Mucosa of descending colon (tissue), 3 donors: Measurements from ENCODE around the gene DTX4. TPM values are rescaled to one million over a fixed set of nuclear protein-coding genes. Genes with fewer than 3 reads are reported as not detected.
A peak's percentile ranks its signal among the peaks of the same experiment; 100 is the strongest.

ENCODE experiments used
- ATAC-seq: fragments of 200-7000 bp; cut with Tn5 transposase; one replicate; pipeline ENCODE4 v1.9.1; 2020; ENCODE audit warnings: mild to moderate bottlenecking, moderate library complexity
- DNase-seq, 3 donors: peaks; one replicate each; pipeline ENCODE4 v3.0.0-alpha.2; 2020
- H3K36me3 ChIP-seq: fragments of 200-600 bp; one replicate; pipeline ENCODE4 v1.8.0; 2021; ENCODE audit warnings: low read depth, mild to moderate bottlenecking
- H3K4me1 ChIP-seq: fragments of 200-600 bp; one replicate; pipeline ENCODE4 v1.8.0; 2021; ENCODE audit warnings: low read depth, mild to moderate bottlenecking
- H3K4me3 ChIP-seq: fragments of 200-600 bp; one replicate; pipeline ENCODE4 v1.8.0; 2021; ENCODE audit warnings: mild to moderate bottlenecking
- H3K9me3 ChIP-seq: fragments of 200-600 bp; one replicate; pipeline ENCODE4 v1.8.0; 2021; ENCODE audit warnings: mild to moderate bottlenecking
- CTCF ChIP-seq: fragments of 200-600 bp; IDR thresholded peaks from one replicate; pipeline ENCODE4 v1.8.0; 2022; ENCODE audit warnings: antibody characterized with exemption, mild to moderate bottlenecking
- intact Hi-C, 2 donors: fragments of 100-400 bp; cut with DNase I in 1 of 2; cut with micrococcal nuclease in 1 of 2; formaldehyde crosslinking; loops; one replicate each; pipeline versions ENCODE4 v1.11.0 to v1.11.1; 2022; cut with DNase I, micrococcal nuclease
- total RNA-seq, 3 donors: library from RNA; stranded (reverse); fragmentation: NEBNext Ultra II Directional in 2 of 3; extraction: Animal tissue kit (Norgen Biotek cat#: 25700) in 2 of 3; gene quantifications; one replicate each; pipeline versions ENCODE4 v1.2.1 to v1.2.4, GENCODE V29; 2021 to 2023
- donor health status: DM: no; HTN: no; CAD: no; lungs with moderate emphysema.
- donor health status: DM: no; HTN: no; CAD: no.
- donor health status: DM: no; HTN: yes; CAD: no.

DTX4 gene
- total RNA-seq, 3 donors from 2014 or later: 37.4 to 95.7 (median 53.8) TPM

- TF ChIP-seq CTCF: no peak
- peak; percentile 74 for ATAC-seq
- Histone ChIP-seq H3K4me1 (peaks cover 31% of the 10 kb centered on the region), H3K9me3 (no peaks in the 10 kb centered on the region), H3K36me3 (no peaks in the 10 kb centered on the region), H3K4me3 (peak overlapping the region; percentile 7)
- intact Hi-C loops: loop anchor here in 1 of 2 donors (5.0 kb wide), 1 partner anchor 37 kb away; the partner anchor contains the start of gene FAM111B
- peak; percentile 81 to 89 (median 86) for DNase-seq
Measured at GRCh38 chr11:59144579-59145345, 27.2 kb upstream of the DTX4 start.

- DNase-seq: no peak
- ATAC-seq: no peak
- no peak for TF ChIP-seq CTCF
- Histone ChIP-seq H3K36me3 (no peaks in the 10 kb centered on the region), H3K9me3 (no peaks in the 10 kb centered on the region), H3K4me3 (no peak overlapping the region), H3K4me1 (peaks cover 31% of the 10 kb centered on the region)
- intact Hi-C loops: no loop called here
Measured at GRCh38 chr11:59145534-59145933, 26.4 kb upstream of the DTX4 start.

- no peak for ATAC-seq
- H3K4me3 ChIP-seq: no peak overlapping the region
- intact Hi-C loops: no loop called here
- no peaks in the 10 kb centered on the region for H3K36me3 ChIP-seq
- no peaks in the 10 kb centered on the region for H3K9me3 ChIP-seq
- no peak for TF ChIP-seq CTCF
- no peaks in the 10 kb centered on the region for H3K4me1 ChIP-seq
- no peak for DNase-seq
Measured at GRCh38 chr11:59151761-59152160, 20.2 kb upstream of the DTX4 start.

- Histone ChIP-seq H3K4me1 (no peaks in the 10 kb centered on the region), H3K4me3 (no peak overlapping the region), H3K36me3 (no peaks in the 10 kb centered on the region), H3K9me3 (no peaks in the 10 kb centered on the region)
- ATAC-seq: no peak
- DNase-seq: no peak
- TF ChIP-seq CTCF: no peak
- intact Hi-C loops: no loop called here
Measured at GRCh38 chr11:59152312-59152951, 19.5 kb upstream of the DTX4 start.

DNA sequence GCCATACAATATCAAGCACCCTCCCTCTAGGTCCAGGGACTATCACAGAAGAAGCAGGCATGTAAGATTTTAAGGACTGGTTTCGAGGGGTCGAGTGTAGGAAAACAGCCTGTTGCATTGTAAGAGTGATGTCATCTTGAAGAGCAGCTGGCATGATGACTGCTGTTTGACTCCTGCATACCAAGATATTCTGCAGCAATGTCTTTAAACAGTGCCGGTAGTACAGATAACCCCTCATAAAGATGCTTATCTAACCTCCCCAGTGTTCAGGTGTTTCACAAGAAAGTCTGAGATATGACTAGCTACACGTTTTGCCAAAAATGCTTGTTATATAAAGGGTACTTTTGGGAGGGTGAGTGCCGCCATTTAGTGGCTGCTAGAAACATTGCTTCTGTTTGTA, 17.3 kb upstream of the DTX4 start:
- peak; percentile 63 for ATAC-seq
- no peaks in the 10 kb centered on the region for H3K36me3 ChIP-seq
- no peaks in the 10 kb centered on the region for H3K9me3 ChIP-seq
- no peaks in the 10 kb centered on the region for H3K4me1 ChIP-seq
- no peak for TF ChIP-seq CTCF
- DNase-seq: no peak
- no peak overlapping the region for H3K4me3 ChIP-seq
- intact Hi-C loops: no loop called here
